HG02973 (cell line): Measurements from ENCODE around the gene ADGRF5.

Source experiments
- ATAC-seq: cut with Tn5 transposase; IDR thresholded peaks from one replicate; pipeline ENCODE4 v1.9.1; 2021; ENCODE audit warnings: moderate library complexity; ENCODE audit not compliant: unreplicated experiment

ADGRF5 gene

DNA sequence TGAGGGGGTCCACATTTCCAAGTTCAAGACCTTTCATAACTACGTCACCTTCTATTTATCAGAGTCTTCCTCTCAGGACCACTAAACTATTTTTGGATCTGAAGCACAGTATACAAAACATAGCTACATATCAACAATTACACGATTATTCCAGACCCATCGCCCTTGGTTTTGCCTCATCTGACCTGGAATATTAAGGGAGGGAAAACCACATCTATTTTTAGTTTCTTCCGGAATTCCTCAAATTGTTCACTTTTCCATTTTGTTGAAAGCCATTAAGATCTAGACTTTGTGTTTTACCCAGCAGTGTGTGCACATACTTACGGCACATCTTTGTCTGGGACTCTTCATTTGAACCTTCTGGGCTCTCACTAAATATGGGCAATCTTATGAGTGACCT lies 12.0 kb upstream of the ADGRF5 start:
- ATAC-seq: no peak

DNA sequence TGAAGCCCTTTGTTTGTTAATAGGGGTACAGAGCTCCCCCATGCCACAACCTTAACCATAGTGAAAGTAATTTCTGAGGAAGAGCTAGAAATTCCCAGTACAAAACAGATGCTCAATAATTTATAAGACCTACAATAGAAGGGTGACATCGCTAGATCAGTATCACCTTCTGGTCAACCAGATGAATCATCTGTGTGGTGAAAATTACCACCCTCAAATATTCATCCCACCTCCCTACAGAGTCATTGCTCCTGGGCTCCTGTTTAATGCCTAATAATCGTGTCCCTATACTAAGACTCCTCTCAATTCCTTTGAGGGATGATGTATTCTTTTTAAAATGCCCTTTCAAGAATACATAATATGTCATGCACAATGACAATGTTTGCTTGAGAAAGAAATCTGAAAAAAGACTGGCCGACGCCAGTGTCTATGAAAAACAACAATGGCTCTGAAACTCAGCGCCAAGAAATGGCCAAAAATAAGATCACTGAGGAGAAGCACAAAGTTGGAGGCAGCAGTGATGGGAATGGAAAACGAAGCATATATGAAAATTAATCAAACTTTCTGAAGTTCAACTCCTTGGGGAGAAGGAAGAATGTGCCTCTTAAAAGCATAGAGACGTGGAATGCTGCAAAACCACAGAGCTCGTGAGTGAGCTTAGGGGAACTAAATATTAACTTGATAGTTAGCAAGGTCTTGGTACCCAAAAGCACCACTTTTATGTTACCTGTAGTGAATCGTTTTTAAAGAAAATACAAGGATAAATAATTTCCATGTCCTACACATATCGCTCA lies 11.0 kb upstream of the ADGRF5 start:
- ATAC-seq: no peak

DNA sequence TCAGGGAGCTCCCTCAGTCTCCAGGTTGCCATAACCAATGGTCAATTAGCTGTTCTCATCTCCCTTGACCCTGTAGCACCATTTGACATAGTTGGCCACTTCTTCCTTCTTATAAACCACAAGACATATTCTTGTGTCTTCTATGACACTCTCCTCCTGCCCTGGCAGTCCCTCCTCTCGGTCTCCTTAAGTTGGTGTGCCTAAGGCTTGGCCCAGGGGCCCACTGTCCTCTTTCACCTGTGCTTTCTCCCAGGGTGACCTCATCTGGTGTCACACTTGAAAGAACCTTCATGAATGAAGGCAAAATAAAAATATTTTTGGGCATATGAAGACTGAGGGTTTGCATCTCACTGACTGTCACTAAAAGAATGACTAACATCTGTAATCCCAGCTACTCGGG lies 9.7 kb upstream of the ADGRF5 start:
- no peak for ATAC-seq

DNA sequence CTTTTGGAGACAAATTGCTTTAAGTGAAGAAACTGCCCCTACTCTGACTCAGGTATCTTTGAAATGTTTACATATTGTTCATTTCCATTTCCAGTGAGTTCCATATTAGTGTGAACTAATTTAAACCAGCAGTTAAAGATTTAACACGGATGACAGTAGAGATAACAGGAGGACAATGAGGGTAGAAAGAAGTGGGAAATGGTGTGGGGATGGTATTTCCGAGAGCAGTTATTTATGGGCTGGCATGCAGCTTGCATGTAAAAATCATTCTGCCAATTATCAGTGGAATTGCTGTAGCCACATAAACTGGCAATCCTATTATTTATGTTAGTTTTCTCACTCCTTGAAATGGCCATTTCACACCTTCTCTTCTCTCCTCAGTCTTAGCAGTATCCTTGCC lies 8.6 kb upstream of the ADGRF5 start:
- ATAC-seq: no peak

DNA sequence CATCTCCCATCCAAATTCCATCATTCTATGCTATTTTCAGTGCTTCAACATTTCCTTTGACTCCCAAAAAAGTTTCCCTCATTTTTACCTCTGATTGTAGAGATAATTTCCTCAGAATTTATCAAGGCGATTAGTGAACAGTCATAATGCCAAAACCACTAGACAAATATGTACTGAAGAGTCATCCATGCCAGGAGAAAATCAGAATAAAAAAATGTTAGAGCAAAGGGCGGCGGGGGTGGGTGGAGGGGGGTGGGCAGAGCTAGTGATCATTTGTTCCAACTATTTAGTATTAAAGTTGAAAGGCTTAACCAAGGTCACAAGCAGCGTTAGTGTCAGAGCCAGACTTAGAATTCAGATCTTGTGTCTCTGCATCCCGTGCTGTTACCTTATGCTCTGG lies 5.3 kb upstream of the ADGRF5 start:
- ATAC-seq: no peak

- ATAC-seq: no peak
Observed at GRCh38 chr6:46926481-46926880, 4.7 kb upstream of the ADGRF5 start.

DNA sequence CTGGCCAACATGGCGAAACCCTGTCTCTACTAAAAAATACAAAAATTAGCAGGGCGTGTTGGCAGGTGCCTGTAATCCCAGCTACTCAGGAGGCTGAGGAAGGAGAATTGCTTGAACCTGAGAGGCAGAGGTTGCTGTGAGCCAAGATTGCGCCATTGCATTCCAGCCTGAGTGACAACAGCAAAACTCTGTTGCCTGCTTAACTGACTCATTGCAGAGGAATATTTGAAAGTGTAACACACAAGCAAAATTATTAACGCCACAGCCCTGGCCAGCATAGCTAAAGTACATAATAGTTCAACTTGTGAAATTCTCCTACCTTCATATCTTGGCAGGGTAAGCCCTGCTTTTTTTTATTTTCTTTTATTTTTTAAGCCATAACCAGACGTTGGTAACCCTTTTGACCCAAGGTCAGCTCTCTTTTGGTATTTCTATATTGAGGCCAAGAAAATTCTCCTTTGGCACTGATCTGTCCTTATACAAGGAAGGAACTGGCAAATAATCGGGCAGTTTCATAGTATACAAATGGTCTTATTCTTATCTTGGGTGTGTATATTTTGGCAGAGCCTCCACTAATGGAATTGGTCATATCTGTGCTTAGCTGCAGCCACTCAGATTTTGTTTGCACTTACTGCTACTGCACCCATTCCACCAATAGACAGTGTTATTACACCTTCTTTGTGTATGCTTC lies 4.0 kb upstream of the ADGRF5 start:
- no peak for ATAC-seq

DNA sequence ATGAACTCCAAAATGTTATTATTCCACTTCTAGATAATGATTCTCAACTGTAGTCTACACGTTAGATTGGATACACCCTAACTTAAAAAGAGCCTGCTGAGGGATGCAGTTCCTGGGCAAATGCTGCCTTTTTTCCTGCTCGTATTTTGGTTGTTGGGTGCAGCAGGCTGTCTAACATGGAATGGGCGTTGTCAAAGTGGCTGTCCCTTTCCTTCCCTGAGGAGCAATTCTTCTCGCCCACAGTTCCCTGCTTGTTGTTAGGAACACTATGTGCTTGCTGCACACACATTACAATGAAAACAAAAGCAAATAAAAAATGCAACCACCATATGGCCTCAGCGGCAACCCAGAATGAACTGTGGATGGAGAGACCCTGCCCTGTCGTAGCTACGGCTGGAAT lies 1.7 kb upstream of the ADGRF5 start:
- no peak for ATAC-seq

- ATAC-seq: no peak
Observed at GRCh38 chr6:46921059-46921458, 679 bp downstream of the ADGRF5 start.

GRCh38 chr6:46918806-46919205 lies 2.9 kb downstream of the ADGRF5 start:
- ATAC-seq: no peak

- no peak for ATAC-seq
Observed at GRCh38 chr6:46917002-46917545, 4.7 kb downstream of the ADGRF5 start.

- ATAC-seq: no peak
Observed at GRCh38 chr6:46915866-46916265, 5.9 kb downstream of the ADGRF5 start.

DNA sequence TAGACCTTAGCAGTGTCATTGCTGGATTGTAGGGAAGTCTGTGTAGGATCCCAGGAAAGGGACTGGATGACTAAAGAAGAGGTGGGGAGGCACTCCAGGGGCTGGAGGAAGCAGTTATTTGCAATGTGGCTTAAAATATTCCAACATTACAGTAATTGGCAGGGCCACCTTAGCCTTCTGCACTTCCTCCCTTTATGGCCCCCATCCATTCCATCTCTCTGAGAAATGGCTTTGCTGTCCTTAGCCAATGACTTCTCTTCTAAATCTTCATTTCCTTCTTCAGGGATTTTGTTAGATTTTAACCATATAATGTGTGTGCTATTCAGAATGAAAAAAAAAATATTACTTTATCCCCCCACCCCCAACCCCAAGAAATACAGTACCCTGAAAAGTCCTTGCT lies 6.4 kb downstream of the ADGRF5 start:
- ATAC-seq: no peak

DNA sequence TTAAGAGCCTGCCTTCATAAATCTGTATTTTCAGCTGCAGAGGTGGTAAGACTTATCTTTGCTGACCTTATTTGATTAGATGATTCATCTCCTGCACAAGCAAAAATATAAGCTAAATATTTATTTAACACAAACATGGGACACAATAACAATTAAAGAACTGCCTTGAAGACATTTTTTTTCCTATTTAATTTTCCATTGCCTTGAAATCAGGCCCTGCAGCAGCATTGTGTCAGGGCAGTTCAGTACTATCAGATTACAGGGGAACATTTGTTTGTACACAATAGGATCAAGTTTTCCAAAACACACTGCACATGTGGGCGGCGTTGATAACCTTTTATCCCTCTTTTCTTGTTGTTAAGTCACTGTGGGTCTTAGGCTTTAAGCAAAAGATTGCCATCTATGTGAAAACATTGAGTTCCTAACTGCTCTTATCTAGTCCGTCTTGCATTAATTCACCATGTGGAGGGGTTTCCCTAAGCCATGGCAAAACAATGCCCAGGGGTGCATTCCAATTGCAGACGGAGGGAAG lies 7.4 kb downstream of the ADGRF5 start:
- ATAC-seq: no peak

DNA sequence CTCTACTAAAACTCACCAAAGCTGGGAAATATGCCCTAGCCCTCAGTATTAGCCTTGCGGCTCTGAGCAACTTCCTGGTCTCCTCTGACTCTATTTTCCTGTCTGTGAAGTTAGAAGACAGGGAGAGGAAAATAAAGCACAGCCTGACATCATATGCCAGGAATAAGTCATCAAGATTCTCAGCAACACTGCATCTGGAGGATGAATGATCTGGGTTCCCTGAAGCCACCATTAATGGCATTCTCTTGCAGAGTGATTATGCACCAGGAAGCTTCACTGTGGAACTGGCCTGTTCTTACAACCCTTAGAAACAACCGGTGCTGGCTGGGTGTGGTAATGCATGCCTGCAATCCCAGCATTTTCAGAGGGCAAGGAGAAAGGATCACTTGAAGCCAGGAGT lies 12.4 kb downstream of the ADGRF5 start:
- ATAC-seq: no peak

DNA sequence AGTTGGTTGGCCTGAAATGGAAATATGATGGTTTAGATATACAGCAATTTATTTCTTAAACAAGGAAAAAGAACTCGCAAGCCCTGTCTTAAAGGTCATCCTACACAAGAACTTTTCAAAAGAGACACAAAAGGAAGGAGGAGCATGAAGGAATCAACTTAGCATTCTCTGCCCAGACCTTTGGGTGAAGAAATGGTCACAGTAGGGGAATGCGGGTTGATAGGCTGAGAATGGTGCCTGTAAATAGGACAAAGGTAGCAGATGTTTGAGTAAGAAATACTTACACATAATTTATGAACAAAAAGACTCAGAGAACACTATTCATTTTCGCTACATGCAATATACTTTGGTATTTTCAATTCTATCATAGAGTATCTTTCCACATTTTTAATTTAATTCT lies 15.0 kb downstream of the ADGRF5 start:
- no peak for ATAC-seq

- no peak for ATAC-seq
Observed at GRCh38 chr6:46904117-46904516, 17.6 kb downstream of the ADGRF5 start.

DNA sequence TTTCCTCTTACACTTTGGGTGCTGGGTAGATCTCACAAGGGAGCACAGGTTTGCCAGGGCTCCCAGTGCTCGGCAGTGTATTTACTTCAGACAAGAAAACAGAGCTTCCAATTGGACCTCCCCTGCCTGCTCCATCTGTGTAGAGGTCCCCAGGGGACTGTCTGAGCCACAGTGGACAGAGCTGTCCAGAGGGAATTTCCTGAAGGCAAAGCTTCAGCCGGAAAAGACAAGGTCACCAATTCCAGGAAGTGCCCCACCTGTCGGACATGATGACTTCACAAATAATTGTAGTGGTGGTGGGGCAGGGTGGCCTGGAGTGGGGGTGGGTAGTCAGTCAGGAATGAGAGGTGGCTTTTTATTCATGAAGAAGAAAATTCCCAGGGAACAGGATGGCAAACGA lies 18.6 kb downstream of the ADGRF5 start:
- no peak for ATAC-seq

DNA sequence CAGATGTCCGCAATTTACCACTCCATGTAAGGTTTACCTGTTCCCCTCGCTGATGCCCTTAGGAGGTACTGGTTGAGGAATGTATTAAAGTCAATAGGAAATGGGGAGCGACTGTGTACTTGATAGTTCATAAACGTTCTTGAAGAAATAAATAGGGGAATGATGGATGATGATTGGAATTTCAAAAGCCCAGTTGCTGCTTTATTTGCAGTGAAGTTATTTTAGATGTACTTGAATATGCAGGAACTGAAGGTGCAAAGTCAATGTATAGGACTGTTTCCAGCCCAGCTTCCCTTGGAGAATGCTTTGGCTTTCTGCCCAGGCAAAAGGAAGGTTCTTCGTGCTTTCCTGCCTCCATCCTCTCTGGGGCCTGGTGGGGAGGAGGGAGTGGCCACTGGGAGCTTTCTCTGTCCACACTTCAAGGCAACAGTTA lies 19.8 kb downstream of the ADGRF5 start:
- no peak for ATAC-seq

- no peak for ATAC-seq
Observed at GRCh38 chr6:46900266-46900665, 21.5 kb downstream of the ADGRF5 start.

DNA sequence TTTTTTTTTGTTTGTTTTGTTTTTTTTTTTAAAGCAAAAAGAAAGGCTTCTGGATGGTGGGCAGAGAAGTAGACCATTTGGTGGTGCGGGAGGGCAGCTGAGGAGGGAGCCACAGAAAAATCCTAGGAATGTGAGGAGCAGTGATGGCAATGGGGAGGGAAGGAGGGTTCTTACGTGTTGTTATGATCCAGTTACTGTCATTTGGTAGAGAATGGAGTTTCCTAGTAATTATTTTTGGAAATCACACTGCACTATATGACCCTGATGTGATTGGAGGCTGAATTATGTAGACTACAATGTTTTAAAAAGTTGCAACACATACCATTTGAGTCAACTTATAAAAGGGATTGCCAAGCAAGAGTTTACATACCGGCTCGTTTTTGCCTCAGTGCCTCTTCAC lies 22.1 kb downstream of the ADGRF5 start:
- no peak for ATAC-seq

DNA sequence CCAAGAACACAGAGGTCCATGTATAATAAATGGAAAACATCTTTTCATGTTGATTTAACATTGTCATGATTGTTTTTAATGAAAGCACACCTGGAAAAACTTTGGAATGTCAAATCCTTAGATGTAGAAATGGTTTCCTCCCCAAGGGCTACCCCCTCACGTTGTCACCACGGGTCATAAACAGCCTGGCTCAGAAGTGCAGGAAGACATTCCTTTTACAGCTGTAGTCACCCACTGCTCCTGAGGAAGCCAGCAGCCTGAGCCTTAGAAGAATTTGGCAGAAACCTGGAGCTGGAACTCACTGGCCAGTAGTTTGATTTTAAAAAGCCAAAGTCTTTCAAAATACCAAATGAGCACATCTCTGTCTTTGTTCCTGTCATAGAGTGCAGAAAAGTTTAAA lies 23.7 kb downstream of the ADGRF5 start:
- ATAC-seq: no peak
